Stimulated activated CD4-positive, alpha-beta T cell treated with anti-CD3 and anti-CD28 coated beads, Interleukin-15, amount 100 ng/mL, for 24 hours (primary cell): Measurements from ENCODE around the gene ZDHHC14.
"Not testable (repeated sequence)": the region's sequence is repeated elsewhere in the genome, so short reads cannot be mapped to it uniquely, and the experiment has no call there.

Source experiments
- DNase-seq: peaks from one replicate; pipeline ENCODE4 v3.0.0-alpha.2; 2020

ZDHHC14 gene

GRCh38 chr6:157676241-157676640 is 295.3 kb downstream of the ZDHHC14 start:
- DNase-seq = no peak

DNA sequence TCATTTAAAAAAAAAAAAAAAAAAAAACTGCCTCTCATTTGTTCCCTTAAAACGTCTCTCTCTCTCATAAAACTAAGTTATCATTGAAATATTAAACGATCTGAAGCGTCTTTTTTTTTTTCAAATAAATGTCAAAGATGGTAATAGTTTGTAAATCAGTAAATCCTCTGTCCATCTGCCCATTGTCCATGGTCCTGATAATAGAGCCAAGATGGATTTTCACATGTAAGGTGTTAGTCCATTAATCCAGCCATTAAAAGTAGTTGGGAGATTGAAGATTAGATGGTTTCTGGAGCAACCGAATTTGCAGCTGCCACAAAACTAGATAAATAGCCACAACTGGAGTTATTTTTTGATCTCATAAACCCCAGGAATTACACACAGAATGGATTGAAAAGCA is 296.2 kb downstream of the ZDHHC14 start:
- no peak for DNase-seq

GRCh38 chr6:157679605-157680580 is 298.9 kb downstream of the ZDHHC14 start:
- DNase-seq = no peak

DNA sequence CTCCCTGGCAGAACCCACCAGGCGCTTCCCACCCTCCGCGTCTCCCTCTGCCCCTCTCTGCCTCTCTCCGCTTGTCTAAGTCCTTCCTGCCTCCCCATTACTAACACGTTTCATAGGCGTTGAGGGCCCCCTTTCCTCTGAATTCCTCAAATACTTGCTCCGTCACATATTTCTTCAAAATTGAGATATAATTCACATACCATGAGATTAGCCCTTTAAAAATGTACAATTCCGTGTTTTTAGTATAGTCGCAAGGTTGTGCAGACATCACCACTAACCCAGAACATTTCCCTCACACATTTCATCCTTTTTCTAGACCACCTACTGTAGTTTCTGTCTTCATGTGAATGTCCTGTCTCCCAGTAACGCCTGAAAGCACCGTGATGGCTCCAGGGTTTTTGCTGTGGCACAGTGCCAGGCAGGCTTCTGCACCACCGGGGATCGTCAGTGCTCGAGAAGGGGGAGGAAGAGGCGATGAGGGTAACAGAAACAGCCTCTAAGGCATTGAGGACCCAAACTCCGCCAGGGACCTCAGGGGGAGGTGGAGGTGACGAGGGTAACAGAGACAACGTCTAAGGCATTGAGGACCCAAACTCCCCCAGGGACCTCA is 300.2 kb downstream of the ZDHHC14 start:
- no peak for DNase-seq

GRCh38 chr6:157682856-157683481 is 302.0 kb downstream of the ZDHHC14 start:
- DNase-seq = no peak

GRCh38 chr6:157683707-157684106 is 302.7 kb downstream of the ZDHHC14 start:
- DNase-seq = no peak

DNA sequence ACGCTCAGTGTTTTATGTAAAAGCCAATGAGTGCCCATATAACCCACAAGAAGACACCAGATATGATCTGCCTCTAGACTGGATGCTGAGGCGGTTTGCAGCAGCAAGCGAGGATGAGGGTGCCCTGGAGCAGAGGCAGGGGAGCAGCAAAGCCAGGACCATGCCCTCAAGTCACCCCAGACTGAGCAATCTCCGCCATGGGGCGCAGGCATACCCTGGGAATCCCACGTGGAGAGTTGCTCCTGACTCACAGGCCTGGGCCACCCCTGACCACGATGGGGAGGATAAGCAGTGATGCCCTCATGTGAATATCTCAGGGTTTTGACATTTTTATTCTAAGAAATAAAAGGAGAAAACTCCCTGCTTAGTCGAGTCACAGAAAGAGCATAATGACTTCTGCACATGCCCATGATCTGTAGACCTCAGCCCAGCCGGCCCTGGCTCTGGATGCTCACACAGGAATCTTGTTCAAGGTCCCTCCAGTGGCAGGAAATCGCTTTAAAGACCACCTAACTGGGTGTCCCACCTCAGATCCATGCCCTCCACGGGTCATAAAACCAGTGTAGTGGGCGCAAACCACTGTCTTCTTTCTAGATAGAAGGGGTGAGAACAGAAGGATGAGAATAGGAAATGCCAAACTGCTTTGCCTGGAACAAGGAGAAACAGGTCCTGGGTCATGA is 303.8 kb downstream of the ZDHHC14 start:
- DNase-seq = no peak

DNA sequence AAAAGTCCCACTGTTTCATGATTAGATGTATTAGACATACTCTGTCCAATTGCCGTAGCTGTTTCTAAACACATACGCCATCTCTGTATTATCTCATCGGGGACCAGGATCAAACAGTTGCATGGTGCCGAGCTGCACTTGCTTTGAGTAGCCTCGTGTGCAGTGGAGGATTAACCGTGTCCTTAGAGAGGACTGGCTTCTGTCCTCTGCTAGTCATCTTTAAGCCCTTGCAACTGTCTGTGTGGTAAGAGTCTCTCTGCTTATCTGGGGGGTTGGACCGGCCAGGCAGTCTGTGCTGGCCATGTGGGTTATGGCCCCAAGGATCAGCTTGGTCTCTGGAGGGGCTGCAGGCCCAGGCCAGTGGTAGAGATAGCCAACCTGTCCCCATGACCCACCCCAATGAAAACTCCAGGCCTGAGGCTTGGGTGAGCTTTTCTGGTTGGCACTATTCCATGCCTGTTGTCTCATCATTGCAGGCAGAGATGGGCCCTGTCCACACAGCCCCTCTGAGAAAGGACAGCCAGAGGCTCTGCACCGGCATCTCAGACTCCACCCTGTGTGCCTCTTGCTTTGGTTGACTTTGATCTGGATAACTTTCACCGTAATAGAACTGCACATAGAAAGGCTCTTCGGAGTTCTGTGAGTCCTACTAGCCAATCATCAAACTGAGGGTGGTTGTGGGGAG is 304.7 kb downstream of the ZDHHC14 start:
- DNase-seq = no peak

DNA sequence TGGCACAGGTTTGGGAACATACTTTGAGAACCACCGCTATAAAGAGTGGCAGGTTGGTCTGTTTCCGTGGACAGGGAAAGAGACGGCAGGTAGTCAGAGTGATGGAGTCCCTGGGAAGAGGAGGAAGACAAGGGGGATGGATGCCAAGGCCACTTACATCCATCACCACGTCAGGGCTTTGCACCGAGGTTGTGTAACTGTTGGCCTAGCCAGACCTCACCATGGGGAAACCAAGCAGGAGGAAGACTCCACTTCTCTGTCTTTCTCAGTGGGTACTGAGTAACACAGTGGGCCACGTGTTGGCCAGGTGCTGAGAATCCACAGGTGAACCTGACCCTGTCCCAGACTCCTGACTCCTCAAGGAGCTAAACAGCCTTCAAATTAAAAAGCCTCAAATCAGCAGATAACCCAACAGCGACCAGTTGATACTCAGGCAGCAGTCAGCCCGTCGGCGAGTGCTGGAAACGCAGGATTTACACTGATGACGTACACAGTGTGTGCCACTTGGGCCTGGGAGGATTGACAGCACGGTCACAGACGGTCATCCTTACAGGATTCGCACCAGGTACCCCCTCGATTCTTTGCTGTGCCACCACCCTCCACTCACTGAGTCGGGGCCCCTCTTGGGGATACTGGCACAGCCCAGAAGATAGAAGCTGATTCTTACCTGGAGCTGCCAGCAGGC is 307.4 kb downstream of the ZDHHC14 start:
- no peak for DNase-seq

DNA sequence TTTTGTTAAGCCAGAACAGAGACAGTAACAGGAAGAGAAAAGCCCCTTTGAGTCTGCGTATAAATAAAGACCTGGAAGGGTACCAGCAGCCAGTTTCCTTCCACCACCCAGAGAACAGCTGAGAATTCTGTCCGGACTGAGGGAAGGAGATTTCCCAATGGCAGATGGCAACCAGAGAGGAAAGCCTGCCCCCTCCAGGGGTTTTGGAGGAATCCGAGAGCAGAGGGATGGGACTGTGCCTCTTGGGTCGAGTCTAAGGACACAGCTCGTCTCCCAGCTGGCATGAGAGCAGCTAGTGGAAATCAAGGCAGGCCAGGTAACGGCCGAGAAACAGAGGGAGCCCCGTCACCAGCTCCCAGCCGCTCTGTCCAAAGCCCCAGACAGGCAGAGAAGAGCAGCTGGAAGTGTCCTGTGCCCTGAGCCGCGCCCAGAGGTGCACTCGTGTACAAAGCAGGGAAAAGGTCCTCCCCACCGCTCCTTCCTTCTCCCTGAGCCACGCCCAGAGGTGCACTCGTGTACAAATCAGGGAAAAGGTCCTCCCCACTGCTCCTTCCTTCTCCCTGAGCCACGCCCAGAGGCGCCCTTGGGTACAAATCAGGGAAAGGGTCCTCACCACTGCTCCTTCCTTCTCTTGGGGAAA is 308.1 kb downstream of the ZDHHC14 start:
- DNase-seq = no peak

GRCh38 chr6:157689875-157690274 is 308.9 kb downstream of the ZDHHC14 start:
- DNase-seq = no peak

GRCh38 chr6:157690441-157691210 is 309.6 kb downstream of the ZDHHC14 start:
- no peak for DNase-seq

DNA sequence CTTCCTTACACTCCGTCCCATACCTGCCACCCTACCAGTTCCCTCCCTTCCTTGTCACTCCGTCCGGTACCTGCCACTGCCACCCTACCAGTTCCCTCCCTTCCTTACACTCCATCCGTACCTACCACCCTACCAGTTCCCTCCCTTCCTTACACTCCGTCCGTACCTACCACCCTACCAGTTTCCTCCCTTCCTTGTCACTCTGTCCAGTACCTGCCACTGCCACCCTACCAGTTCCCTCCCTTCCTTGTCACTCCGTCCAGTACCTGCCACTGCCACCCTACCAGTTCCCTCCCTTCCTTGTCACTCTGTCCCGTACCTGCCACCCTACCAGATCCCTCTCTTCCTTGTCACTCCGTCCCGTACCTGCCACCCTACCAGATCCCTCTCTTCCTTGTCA is 310.6 kb downstream of the ZDHHC14 start:
- not testable (repeated sequence) for DNase-seq

DNA sequence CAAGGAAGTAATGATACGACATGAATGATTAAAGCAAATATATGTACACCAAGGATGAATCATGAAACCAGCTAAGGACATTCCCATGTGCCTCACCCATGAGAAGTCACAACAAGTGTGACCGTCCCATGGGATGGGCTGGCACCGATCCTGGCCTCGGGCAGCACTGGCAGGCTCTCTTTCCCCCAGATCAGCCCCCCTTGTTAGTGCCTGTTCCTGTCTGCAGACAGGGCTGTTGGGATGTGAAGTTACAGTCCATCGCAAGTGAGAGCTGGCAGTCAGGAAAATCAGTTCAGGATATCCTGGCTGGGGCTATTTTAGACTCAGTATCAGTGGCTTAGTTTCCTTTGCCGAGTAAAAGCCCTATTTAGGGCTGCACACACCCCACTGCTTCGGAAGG is 312.9 kb downstream of the ZDHHC14 start:
- no peak for DNase-seq

GRCh38 chr6:157695301-157696040 is 314.5 kb downstream of the ZDHHC14 start:
- DNase-seq = no peak

DNA sequence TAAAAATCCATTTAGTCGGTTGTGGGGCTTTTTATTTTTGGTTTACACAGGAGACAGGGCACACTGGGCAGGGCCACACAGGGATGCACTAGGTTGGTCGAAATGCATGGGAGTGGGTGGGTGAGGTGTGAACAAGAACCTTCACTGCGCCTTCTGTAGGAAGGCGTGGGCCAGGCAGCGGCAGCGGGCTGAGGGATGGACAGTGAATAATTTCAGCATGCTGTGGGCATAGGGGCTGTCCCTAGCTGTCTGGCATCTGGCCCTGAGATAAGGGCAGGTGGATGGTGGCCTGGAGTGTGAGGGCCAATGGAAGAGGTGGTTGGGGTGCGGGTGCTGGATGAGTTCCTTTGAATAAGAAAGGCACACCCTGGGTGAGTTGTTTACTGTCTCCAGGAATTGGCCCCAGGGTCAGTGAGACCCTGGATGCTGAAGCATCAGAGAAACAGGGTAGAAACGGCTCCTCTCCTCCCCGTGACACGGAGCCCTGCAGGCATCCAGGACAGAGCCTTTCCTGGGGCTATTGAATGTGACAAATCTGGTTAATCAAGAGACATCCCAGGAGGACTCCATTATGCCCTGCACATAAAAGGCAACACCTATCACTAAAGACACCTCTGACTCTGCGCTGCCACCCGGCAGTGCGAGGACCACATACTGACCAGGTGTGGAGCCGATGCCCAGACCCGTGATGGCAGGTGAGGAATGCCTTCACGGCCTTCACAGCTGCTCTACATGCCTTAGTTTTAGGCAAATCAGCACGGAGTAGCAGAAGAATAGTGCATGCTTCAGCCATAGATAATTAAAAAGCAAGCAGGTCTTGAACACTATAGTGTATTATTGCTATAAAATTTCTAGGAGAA is 319.0 kb downstream of the ZDHHC14 start:
- no peak for DNase-seq

GRCh38 chr6:157706351-157706750 is 325.4 kb downstream of the ZDHHC14 start:
- not testable (repeated sequence) for DNase-seq

DNA sequence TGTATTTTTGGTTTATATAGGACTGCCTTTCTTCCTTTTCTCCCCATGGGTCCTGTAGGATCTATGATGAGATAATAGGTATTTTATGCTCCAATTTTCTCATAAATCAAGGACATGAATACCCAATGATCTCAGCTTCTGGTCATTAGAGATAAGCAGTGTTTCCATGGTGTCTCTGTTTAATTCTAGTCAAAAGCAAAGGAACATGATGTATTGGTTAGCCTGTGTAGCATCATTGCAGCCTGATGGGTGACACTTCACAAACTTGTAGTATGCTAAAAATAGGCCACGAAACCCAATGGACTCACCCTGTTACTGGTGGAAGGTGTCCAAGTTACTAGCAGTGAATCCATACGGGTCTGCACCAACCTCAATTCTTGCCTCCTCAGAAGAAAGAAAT is 325.9 kb downstream of the ZDHHC14 start:
- DNase-seq = no peak

- no peak for DNase-seq
Observed at GRCh38 chr6:157707576-157707975, 326.6 kb downstream of the ZDHHC14 start.
